Prostate gland (tissue), 2 donors: ENCODE measurements around the gene CTXND1. TPM values are rescaled to one million over a fixed set of nuclear protein-coding genes. Genes with fewer than 3 reads are reported as not detected.

Experiments
- DNase-seq: peaks from one replicate; pipeline ENCODE4 v3.0.0-alpha.2; 2019; ENCODE audit warnings: low spot score
- H3K27ac ChIP-seq, 2 donors: fragments of 200-600 bp; sonication (generic); 2 replicates each; pipeline ENCODE4 v1.5.1; 2017 to 2019
- H3K27me3 ChIP-seq: fragments of 200-600 bp; sonication (generic); replicated peaks from 2 replicates; pipeline ENCODE4 v1.5.1; 2019; ENCODE audit not compliant: insufficient read depth
- H3K36me3 ChIP-seq, 2 donors: fragments of 200-600 bp; sonication (generic); 1 replicate in 1 of 2; 2 replicates in 1 of 2; pipeline versions ENCODE4 v1.5.1 to v1.8.1; 2017 to 2019
- H3K4me1 ChIP-seq: fragments of 200-600 bp; sonication (generic); replicated peaks from 2 replicates; pipeline ENCODE4 v1.5.1; 2019
- H3K4me3 ChIP-seq, 2 donors: fragments of 200-600 bp; sonication (generic); 2 replicates each; pipeline ENCODE4 v1.5.1; 2017 to 2019
- H3K9me3 ChIP-seq: fragments of 200-600 bp; sonication (generic); 2 replicates; pipeline ENCODE4 v1.5.1; 2017
- CTCF ChIP-seq, 4 experiments: fragments of 200-600 bp in 2 of 4; fragments of 450-650 bp in 2 of 4; sonication (generic) in 2 of 4; IDR thresholded peaks; 1 replicate in 3 of 4; 2 replicates in 1 of 4; pipeline ENCODE4 v1.5.1; 2016 to 2019; ENCODE audit warnings: antibody characterized with exemption in 4 of 4, mild to moderate bottlenecking in 2 of 4, moderate library complexity in 2 of 4
- POLR2A ChIP-seq: fragments of 450-650 bp; IDR thresholded peaks from one replicate; pipeline ENCODE4 v1.6.1; 2016; ENCODE audit warnings: antibody characterized with exemption, mild to moderate bottlenecking
- POLR2AphosphoS5 ChIP-seq: sonication (generic); formaldehyde crosslinking; IDR thresholded peaks from one replicate; pipeline ENCODE4 v1.6.1; 2017; ENCODE audit warnings: antibody characterized with exemption
- WGBS: methylation state at CpG from one replicate; pipeline ENCODE4 v1.1.5; 2018; 5-methylcytosine and 5-hydroxymethylcytosine counted together
- intact Hi-C: fragments of 100-400 bp; cut with DNase I; formaldehyde crosslinking; loops from one replicate; pipeline ENCODE4 v1.14.2; 2022
- total RNA-seq, 2 donors: library from RNA; depleted of rRNA; stranded (reverse); fragments of >200 nt; gene quantifications; one replicate each; pipeline ENCODE4 v1.1.0, GENCODE V29; 2016

CTXND1 gene
- total RNA-seq, 2 donors from 2014 or later: 0.96 TPM; not detected in 1

- DNase-seq: no peak
- Histone ChIP-seq H3K4me1 (no peaks in the 10 kb centered on the region), H3K4me3 (no peak overlapping the region), H3K9me3 (no peaks in the 10 kb centered on the region), H3K27me3 (no peaks in the 10 kb centered on the region), H3K36me3 (no peaks in the 10 kb centered on the region), H3K27ac (no peak overlapping the region)
- intact Hi-C loops: no loop called here
- WGBS: 72% methylated on average over 3 of the region's 3 CpGs
- TF ChIP-seq CTCF (IDR thresholded peaks at IDR 0.05) (no peak), POLR2AphosphoS5 (no peak), POLR2A (no peak)
Measured at GRCh38 chr15:80207887-80208286, 44.1 kb downstream of the CTXND1 start.

- no peak overlapping the region for H3K27ac ChIP-seq
- H3K36me3 ChIP-seq: no peaks in the 10 kb centered on the region
- no peak for DNase-seq
- 91% methylated on average over 4 of the region's 4 CpGs for WGBS
- H3K9me3 ChIP-seq: no peaks in the 10 kb centered on the region
- intact Hi-C loops: no loop called here
- no peaks in the 10 kb centered on the region for H3K4me1 ChIP-seq
- no peak for TF ChIP-seq POLR2A
- TF ChIP-seq POLR2AphosphoS5: no peak
- no peak for TF ChIP-seq CTCF (IDR thresholded peaks at IDR 0.05)
- H3K4me3 ChIP-seq: no peak overlapping the region
- H3K27me3 ChIP-seq: no peaks in the 10 kb centered on the region
Measured at GRCh38 chr15:80204231-80204630, 47.8 kb downstream of the CTXND1 start.

- no peak for TF ChIP-seq POLR2A
- TF ChIP-seq POLR2AphosphoS5: no peak
- TF ChIP-seq CTCF (IDR thresholded peaks at IDR 0.05): no peak
- DNase-seq: no peak
- Histone ChIP-seq H3K4me3 (no peak overlapping the region), H3K9me3 (no peaks in the 10 kb centered on the region), H3K36me3 (no peaks in the 10 kb centered on the region), H3K27me3 (no peaks in the 10 kb centered on the region), H3K27ac (no peak overlapping the region), H3K4me1 (no peaks in the 10 kb centered on the region)
- intact Hi-C loops: no loop called here
- WGBS: 81% methylated on average over 10 of the region's 10 CpGs
Measured at GRCh38 chr15:80203361-80203885, 48.6 kb downstream of the CTXND1 start.

- WGBS: 43% methylated on average over 9 of the region's 9 CpGs
- Histone ChIP-seq H3K4me3 (no peak overlapping the region), H3K27me3 (no peaks in the 10 kb centered on the region), H3K36me3 (no peaks in the 10 kb centered on the region), H3K27ac (no peak overlapping the region), H3K4me1 (no peaks in the 10 kb centered on the region), H3K9me3 (no peaks in the 10 kb centered on the region)
- DNase-seq: no peak
- intact Hi-C loops: no loop called here
- TF ChIP-seq CTCF (IDR thresholded peaks at IDR 0.05): no peak
- no peak for TF ChIP-seq POLR2AphosphoS5
- no peak for TF ChIP-seq POLR2A
Measured at GRCh38 chr15:80202641-80203360, 49.2 kb downstream of the CTXND1 start.

GRCh38 chr15:80202016-80202315 lies 50.0 kb downstream of the CTXND1 start:
- Histone ChIP-seq H3K27ac (no peak overlapping the region), H3K27me3 (no peaks in the 10 kb centered on the region), H3K36me3 (no peaks in the 10 kb centered on the region), H3K4me3 (no peak overlapping the region), H3K9me3 (no peaks in the 10 kb centered on the region), H3K4me1 (no peaks in the 10 kb centered on the region)
- TF ChIP-seq CTCF (IDR thresholded peaks at IDR 0.05) (no peak), POLR2A (no peak), POLR2AphosphoS5 (no peak)
- intact Hi-C loops: no loop called here
- no peak for DNase-seq
- 68% methylated on average over 2 of the region's 2 CpGs for WGBS
